ENCODE measurements around the gene TRIM2.

- no peak for TF ChIP-seq CTCF (IDR thresholded peaks at IDR 0.05; ENCODE audit: low read depth, low read length, poor library complexity, severe bottlenecking)
- no peak for TF ChIP-seq EZH2phosphoT487 (IDR thresholded peaks at IDR 0.05; ENCODE audit: borderline replicate concordance, low read length)
These were observed 119.8 kb downstream of the TRIM2 start for GRCh38 chr4:153324046-153324445.

Data from DOHH2 (cell line).